Stimulated activated CD4-positive, alpha-beta T cell treated with anti-CD3 and anti-CD28 coated beads, Interleukin-15, amount 100 ng/mL, for 24 hours (primary cell): Measurements from ENCODE around the gene FRG2.
"Not testable (repeated sequence)": the region's sequence is repeated elsewhere in the genome, so short reads cannot be mapped to it uniquely, and the experiment has no call there.

ENCODE experiments used
- DNase-seq: peaks from one replicate; pipeline ENCODE4 v3.0.0-alpha.2; 2020

FRG2 gene

GRCh38 chr4:190015538-190016368, 11.3 kb downstream of the FRG2 start:
- DNase-seq: peak; percentile 2

DNA sequence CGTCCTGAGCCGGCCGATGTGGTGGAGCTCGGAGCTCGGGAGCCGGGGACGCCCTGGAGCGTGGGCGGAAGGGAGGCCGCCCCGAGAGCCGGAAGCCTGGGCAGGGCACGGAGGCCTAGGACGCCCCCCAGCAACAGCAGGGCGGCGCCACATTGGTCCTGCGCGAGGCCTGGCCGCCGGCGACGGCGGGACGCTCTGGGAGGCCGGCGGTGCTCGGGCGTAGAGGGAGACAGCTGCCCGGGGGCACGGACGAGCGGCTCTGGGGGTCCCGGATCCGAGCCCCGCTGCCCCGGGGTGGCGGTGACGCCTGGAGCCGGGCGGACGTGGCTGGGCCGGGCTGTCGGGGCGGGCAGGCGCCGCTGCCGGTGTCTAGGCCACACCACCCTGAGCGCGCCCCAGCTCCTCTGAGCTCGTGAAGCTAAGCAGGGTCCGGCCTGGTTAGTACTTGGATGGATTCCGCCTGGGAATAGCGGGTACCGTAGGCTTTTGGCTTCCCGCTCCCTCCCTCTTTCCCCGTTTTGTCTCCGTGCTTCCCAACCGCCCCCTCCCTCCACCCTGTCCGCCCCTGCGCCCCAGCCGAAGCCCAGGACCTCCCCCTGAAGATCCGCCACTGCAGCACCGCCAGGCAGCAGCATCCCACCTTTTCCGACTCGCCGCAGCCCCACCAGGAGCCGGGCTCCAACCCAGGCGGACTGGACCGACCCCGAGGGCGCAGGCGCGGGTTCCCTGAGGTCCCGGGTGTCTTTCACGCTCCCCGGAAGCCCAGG, 12.1 kb downstream of the FRG2 start:
- DNase-seq: peak; percentile 20

DNA sequence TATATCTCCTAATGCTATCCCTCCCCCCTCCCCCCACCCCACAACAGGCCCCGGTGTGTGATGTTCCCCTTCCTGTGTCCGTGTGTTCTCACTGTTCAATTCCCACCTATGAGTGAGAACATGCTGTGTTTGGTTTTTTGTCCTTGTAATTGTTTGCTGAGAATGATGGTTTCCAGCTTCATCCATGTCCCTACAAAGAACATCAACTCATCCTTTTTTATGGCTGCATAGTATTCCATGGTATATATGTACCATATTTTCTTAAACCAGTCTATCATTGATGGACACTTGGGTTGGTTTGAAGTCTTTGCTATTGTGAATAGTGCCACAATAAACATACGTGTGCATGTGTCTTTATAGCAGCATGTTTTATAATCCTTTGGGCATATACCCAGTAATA, 37.1 kb downstream of the FRG2 start:
- DNase-seq: not testable (repeated sequence)

DNA sequence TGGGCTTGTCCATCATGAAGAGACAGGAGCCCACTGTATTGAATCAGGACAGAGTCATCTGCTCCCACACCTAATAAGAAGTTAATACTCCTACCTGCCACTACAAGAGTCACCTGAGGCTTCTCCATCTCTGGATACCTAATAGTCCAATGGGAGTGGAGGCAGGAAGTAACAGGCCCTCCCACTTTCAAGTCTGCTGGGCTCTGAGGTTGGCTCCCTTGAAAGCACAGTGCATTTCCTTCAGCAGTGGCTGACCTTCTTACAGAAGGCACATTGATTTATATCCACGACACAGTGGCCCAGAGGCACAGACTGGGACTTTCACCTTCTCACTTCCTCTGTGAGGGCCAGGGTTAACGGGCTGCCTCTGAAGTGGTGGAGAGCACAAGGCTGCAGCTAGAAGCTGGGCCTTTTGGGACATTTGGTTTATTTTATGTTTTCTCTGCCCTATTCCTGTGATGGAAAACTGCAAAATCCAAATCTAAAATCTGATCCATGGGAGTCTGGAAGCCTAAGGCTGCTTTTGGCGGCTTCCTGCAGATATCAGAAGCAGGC, 38.1 kb downstream of the FRG2 start:
- no peak for DNase-seq

DNA sequence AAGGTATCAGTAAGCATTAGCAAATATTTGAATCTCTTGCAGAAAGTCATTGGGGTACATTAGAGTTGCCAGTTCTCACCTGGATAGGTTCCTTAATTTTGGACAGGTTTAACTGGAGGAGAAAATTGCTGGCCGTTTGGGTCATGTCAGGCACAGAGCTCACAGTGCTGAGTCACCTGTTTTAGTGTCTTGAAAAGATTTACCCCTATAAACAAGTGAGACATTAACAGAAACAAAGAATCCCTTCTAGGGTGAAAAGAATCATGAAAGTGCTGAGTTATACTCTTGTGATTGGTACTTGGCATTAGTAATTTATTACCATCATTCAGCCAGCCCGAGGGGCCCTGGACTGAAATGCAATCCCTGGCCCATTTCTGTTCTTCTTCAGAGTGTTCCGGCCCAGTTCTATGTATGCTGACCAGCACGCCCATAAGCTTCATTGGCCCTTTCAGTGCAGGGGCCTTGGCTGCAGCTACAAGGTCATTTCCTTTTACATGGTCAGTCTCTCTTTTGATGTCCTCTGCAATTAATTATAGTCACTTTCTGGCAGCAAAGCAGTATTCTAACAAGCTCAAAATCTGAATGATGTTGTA, 41.3 kb downstream of the FRG2 start:
- not testable (repeated sequence) for DNase-seq

DNA sequence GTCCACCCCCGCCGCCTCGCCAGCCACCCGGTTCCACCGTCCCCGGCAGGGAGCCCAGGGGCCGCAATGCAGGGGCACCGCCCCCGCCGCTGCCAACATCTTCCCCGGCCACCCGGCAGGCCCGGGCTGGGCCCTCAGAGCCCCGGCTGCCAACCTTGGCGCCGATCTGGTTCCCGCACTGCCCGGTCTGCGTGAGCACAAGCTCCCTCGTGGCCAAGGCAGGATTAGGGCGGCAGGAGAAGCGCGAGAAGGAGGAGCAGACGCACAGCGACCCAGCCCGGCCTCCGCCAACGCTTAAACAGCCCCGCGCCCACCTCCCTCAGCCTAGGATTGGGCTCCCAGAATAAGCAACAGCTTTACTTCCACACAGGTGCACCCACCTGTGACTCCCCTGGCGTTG, 42.4 kb downstream of the FRG2 start:
- DNase-seq: not testable (repeated sequence)

DNA sequence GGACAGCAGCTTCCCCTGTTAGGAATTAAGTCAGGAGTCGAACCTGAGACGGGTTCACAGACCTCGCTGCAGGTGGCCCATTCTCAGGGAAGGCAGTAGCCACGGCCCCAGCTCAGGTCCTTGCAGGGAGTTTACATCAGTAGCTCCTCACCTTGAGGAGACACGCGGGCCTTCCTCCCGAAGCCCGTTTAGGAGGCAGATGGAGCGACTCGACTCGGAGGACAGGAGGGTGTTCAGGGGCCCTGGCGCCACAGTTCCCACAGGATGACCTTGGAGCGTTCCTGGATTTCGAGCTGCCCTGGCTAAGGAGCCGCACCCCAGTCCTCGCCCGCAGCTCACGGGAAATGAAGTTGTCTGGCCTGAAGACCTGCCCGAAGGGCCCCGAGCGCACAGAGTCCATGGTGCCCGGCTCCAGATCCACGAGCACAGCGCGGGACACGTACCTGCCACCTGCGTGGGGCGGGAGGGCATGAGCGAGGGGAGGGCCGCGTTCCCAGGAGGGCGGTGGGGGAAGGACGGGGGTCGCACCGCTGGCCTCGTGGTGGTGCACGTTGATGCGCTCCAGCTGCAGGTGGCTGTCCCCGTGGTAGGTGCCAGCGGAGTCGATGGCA, 43.0 kb downstream of the FRG2 start:
- not testable (repeated sequence) for DNase-seq

GRCh38 chr4:189981970-189982369, 45.1 kb downstream of the FRG2 start:
- DNase-seq: no peak

DNA sequence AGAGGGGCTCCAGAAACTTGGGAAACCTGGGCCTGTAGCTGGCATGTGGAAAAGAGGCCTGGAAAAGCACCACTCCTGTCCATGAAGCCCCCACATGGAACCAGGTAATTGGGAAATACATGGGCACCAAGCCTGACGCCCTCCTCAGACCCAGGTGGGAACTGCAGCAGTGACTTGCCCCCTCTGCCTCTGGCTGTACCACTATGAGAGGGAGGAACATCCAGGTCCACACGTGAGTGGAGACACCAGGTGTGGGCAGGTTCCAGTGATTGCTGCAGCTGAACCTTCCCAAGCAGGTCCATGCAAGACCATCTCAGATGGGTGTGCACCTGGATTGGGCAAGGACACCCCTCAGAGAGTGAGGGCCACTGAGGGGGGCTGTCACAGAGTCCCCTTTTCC, 46.8 kb downstream of the FRG2 start:
- DNase-seq: not testable (repeated sequence)

- no peak for DNase-seq
Measured at GRCh38 chr4:189979196-189980047, 47.6 kb downstream of the FRG2 start.
